Astrocyte of the cerebellum (primary cell): ENCODE measurements around the gene MACC1.
"Not testable (repeated sequence)": the region's sequence is repeated elsewhere in the genome, so short reads cannot be mapped to it uniquely, and the experiment has no call there.

ENCODE experiments used
- DNase-seq: peaks from one replicate; pipeline ENCODE4 v3.0.0-alpha.2; 2011; ENCODE audit warnings: low read depth
- H3K4me3 ChIP-seq: 2 replicates; pipeline ENCODE4 v1.5.1; 2011; ENCODE audit warnings: mild to moderate bottlenecking, low read depth, low read length, moderate library complexity
- in situ Hi-C: cut with HindIII; loops from 2 replicates; pipeline ENCODE4 v1.10.0; 2017; ENCODE audit warnings: low sequenced_read_pairs
- TF ChIP-seq, protein P1 (sequence below): IDR thresholded peaks from 2 replicates; pipeline ENCODE4 v1.5.1; 2012; ENCODE audit warnings: low read length, low read depth, moderate library complexity, mild to moderate bottlenecking; ENCODE audit errors: missing control alignments

The MACC1 gene

DNA sequence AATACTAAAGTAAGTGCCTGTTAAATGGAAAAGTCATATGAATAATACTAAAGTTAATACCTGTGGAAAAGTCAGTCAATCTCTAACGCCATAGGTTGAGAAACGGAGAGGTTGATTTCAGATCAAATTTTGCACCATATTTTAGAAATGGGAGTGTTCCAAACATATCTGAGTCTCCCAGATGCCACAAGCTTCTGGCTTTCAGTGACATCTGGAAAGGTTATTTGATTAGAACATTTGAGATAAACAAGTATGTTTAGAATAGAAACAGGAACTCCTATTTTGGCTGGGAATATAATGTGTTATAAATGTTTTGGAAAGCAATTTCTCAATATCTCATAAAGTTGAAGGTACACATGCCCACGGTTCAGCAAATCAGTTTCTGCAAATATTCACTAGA lies 5.8 kb downstream of the MACC1 start:
- TF ChIP-seq, protein P1, sequence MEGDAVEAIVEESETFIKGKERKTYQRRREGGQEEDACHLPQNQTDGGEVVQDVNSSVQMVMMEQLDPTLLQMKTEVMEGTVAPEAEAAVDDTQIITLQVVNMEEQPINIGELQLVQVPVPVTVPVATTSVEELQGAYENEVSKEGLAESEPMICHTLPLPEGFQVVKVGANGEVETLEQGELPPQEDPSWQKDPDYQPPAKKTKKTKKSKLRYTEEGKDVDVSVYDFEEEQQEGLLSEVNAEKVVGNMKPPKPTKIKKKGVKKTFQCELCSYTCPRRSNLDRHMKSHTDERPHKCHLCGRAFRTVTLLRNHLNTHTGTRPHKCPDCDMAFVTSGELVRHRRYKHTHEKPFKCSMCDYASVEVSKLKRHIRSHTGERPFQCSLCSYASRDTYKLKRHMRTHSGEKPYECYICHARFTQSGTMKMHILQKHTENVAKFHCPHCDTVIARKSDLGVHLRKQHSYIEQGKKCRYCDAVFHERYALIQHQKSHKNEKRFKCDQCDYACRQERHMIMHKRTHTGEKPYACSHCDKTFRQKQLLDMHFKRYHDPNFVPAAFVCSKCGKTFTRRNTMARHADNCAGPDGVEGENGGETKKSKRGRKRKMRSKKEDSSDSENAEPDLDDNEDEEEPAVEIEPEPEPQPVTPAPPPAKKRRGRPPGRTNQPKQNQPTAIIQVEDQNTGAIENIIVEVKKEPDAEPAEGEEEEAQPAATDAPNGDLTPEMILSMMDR = no peak
- DNase-seq = no peak
- in situ Hi-C loops = no loop called here
- H3K4me3 ChIP-seq = no peak overlapping the region

DNA sequence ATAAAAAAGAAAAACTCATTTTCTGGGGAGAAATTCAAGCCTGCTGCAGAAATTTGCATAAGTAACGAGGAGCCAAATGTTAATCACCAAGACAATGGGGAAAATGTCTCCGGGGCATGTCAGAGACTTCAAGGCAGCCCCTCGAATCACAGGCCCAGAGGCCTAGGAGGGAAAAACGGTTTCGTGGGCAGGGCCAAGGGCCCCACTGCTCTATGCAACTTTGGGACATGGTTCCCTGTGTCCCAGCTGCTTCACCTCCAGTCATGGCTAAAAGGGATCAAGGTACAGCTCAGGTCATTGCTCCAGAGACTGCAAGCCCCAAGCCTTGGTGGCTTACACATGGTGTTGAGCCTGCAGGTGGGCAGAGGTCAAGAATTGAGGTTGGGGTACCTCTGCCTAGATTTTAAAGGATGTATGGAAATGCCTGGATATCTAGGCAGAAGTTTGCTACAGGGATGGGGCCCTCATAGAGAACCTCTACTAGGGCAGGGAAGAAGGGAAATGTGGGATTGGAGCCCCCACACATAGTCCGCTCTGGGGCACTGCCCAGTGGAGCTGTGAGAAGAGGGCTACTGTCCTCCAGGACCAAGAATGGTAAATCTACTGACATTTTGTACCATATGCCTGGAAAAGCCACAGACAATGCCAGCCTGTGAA lies 8.4 kb downstream of the MACC1 start:
- H3K4me3 ChIP-seq = no peak overlapping the region
- in situ Hi-C loops = no loop called here
- DNase-seq = no peak
- TF ChIP-seq, protein P1 = no peak

DNA sequence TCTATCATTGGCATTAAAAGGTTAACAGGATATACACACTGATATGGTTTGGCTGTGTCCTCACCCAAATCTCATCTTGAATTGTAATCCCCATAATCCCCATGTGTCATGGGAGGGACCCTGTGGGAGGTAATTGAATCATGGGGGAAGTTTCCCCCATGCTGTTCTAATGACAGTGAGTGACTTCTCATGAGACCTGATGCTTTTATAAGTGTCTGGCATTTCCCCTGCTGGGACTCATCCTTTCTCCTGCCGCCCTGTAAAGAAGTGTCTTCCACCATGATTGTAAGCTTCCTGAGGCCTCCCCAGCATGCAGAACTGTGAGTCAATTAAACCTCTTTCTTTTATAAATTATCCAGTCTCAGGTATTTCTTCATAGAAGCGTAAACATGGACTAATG lies 9.4 kb downstream of the MACC1 start:
- DNase-seq, in situ Hi-C loops, H3K4me3 ChIP-seq: not testable (repeated sequence)

DNA sequence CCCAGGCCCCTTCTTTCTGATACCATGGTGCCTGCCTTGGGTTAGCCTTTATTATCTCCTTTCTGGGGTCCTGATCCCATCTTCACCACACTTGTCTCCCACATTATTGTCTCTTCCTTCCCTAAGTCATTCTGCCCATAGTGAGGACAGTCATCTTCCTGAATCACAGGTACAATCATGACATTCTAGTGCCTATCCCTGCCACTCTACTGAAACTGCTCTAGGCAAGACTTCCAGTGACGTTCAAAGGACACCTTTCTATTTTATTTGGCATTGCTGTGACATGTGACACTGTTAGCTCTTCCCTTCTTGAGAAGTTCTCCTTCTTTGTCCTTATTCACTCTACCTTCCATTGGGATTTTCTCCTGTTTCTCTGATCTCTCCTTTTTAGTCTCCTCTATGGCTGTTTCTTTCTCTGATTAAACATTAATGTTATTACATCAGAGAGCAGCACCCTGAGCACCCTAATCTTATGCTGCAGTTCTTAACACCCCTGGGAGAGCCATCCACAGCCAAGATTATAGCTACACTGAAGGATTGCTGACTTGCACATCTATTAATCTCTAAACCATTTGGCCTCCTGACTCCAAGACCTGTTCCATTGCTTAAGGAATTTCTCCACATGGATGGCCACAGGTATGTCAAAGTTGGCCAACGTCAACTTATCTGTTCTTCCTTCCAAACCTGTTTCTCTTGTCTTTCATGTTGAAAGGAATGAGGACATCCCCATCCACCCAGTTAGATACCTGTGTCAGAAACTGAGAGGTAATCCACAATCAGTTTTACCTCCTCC lies 10.9 kb downstream of the MACC1 start:
- in situ Hi-C loops = no loop called here
- no peak for DNase-seq
- H3K4me3 ChIP-seq = no peak overlapping the region
- TF ChIP-seq, protein P1 = no peak

DNA sequence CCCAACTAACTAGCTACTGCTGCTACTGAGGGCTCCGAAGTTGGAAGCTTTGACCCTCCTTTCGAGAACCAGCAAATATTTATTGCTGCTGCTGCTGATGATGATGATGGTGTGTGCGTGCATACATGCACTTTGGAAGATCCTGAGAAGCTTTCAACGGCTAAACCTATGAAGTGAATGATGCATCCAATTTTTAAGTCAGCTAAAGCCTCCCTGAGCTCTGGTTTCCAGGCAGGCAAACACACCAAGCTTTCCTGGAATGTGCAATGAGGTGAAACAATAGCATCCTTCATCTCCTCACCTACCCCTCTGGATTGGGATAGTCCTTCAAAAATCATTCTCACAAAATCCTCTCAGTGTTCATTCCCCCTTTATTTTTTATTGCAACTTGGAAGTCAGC lies 13.9 kb downstream of the MACC1 start:
- no peak overlapping the region for H3K4me3 ChIP-seq
- TF ChIP-seq, protein P1 = no peak
- no peak for DNase-seq
- in situ Hi-C loops = no loop called here

DNA sequence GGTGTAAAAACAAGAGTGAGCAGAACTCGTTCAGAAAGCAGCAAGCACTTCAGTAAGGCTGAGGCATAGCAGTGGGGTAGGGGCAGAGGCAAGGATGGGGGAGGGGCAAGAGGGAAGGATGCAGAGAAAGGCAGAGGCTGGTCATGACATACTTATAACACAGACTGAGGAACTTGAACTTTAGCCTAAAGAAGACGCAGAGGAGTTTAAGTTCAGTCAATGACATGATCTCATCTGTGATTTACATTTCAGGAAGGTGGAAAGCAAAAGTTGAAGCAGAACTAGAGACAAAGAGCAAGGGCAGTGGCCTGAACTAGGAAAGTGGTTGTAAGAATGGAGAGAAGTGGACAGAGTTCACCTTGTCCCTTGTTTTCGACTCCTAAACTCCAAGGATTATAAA lies 15.8 kb downstream of the MACC1 start:
- H3K4me3 ChIP-seq = no peak overlapping the region
- TF ChIP-seq, protein P1 = no peak
- DNase-seq = no peak
- in situ Hi-C loops = no loop called here

DNA sequence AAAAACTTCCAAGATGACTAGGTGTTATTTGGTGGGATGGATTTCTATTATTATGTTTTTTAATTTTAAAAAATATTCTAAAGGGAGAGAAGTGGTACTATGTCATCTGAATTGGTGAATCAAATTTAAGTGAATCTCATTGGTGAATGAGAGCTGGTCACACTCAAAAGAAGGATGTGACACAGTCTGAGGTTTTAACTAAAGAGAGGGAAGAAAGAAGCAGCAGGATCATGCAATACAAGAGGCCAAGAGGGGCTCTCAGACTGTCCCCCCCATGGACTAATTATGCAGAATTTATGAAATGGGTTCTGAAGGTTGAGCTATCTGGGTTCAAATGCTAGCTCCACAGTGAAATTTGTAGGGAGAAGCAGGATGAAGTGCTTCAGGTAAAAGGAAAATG lies 16.2 kb downstream of the MACC1 start:
- DNase-seq = no peak
- in situ Hi-C loops = no loop called here
- TF ChIP-seq, protein P1 = no peak
- no peak overlapping the region for H3K4me3 ChIP-seq
